GM18861 (cell line): Measurements from ENCODE around the gene PDIA5.
"Not testable (repeated sequence)": the region's sequence is repeated elsewhere in the genome, so short reads cannot be mapped to it uniquely, and the experiment has no call there.

ENCODE experiments used
- ATAC-seq: cut with Tn5 transposase; IDR thresholded peaks from one replicate; pipeline ENCODE4 v1.9.1; 2021; ENCODE audit not compliant: unreplicated experiment

The PDIA5 gene

DNA sequence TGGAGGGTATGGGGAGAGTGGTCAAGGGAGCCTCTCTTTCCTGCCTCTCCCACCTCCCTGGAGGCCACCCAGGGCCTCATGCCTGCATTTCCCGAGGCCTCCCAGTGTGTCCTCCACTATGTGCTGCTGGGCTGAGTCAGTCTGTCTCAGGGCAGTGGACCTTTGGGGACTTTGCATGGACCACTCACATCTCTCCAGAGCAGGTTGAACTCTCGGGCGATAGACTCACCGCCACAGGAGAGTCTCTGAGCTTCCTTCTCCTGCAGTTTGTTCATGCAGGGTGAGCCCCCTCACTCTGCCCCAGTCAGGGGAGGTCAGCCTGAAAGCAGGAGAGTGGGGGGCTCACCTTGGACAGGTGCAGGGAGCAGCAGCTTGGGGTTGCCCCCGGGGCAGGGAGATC lies 74.5 kb downstream of the PDIA5 start:
- ATAC-seq = no peak

GRCh38 chr3:123143669-123144411 lies 77.0 kb downstream of the PDIA5 start:
- no peak for ATAC-seq

DNA sequence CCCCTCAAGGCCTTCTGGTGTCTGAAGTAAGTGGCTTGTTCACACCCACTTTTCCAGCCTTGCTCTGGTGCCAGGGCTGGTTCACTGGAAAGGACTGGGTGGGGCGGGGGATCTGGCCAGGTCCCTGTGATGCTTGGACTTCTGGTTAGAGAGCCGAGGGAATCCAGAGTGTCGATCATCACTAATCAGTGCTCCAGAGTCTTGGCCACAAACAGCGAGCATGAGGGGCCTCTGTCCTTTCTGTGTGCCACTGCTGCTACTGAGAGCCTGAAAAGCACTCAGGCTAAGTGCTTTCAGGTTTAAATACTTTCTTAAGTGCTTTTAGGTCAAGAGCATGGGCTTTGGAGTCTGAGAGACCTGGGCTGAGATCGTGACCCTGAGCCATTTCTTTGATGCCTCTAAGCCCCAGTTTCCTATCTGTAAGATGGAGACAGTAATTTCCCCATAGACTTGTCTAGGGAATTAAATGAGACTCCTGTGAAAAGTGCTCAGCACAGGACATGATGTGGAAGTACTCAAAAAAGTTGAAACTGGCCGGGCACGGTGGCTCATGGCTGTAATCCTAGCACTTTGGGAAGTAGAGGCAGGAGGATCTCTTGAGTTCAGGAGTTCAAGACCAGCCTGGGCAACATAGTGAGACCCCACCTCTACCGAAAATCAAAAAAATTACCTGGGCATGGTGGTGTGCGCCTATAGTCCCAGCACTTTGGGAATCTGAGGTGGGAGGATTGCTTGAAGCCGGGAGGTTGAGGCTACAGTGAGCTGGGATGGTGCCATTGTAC lies 81.1 kb downstream of the PDIA5 start:
- ATAC-seq = no peak

- ATAC-seq = no peak
Observed at GRCh38 chr3:123148772-123149171, 81.9 kb downstream of the PDIA5 start.

DNA sequence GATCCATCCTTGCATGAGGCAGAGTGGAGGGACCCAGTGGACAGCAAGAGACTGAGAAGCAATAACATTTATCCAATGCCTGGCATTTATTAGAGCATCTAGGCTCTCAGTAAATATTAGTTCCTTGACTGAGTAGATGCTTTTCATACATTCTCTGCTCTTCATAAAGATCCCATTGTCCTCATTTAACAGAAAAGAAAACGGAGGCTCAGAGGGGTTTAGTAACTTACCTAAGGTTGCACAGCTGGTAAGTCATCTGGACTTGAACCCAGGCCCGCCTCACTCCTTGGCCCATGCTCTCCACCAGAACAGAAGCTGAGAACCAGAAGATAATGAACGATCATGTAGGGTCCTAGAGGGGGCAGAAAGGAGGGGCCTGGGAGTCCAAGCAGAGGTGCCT lies 82.7 kb downstream of the PDIA5 start:
- ATAC-seq = no peak

- no peak for ATAC-seq
Observed at GRCh38 chr3:123150449-123151215, 83.8 kb downstream of the PDIA5 start.

GRCh38 chr3:123151251-123151705 lies 84.5 kb downstream of the PDIA5 start:
- ATAC-seq = no peak

DNA sequence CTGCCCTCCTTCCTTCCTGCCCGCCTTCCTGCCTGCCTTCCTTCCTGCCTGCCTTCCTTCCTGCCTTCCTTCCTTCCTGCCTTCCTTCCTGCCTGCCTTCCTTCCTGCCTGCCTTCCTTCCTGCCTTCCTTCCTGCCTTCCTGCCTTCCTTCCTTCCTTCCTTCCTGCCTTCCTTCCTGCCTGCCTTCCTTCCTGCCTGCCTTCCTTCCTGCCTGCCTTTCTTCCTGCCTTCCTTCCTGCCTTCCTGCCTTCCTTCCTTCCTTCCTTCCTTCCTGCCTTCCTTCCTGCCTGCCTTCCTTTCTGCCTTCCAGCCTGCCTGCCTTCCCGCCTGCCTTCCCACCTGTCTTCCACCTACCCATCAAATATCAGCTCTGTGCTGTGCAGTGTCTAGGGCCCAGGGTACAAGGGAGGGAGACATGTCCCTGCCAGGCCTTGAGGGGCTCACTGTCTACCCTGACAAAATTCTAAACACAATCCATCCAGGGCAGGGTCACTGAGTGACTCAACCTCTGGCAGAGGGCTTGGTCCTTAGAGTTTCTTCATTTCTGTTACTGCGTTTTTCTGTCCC lies 85.1 kb downstream of the PDIA5 start:
- ATAC-seq = not testable (repeated sequence)

DNA sequence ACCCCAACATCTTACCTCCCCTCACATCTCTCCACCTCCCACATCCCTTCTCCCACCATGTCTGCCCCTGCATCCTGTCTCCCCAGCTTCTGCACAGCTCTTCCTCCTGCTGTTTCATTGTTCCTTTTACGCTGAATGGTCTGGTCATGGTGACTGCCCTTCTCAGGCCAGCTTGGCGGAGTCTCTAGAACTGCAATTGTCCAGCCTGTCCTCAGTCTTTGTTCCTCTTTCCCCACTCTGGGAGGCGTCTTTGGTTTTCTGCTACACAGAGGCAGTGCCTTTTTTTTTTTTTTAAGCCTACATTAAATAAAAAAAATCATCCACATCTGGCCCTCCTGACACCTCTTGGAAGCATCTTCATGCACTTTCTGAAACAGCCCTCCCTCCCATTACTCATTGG lies 85.9 kb downstream of the PDIA5 start:
- no peak for ATAC-seq

GRCh38 chr3:123153125-123154019 lies 86.5 kb downstream of the PDIA5 start:
- no peak for ATAC-seq

- ATAC-seq = no peak
Observed at GRCh38 chr3:123154020-123154985, 87.5 kb downstream of the PDIA5 start.

- no peak for ATAC-seq
Observed at GRCh38 chr3:123155471-123156011, 88.7 kb downstream of the PDIA5 start.

GRCh38 chr3:123156276-123156995 lies 89.6 kb downstream of the PDIA5 start:
- ATAC-seq = no peak

GRCh38 chr3:123157209-123157597 lies 90.4 kb downstream of the PDIA5 start:
- ATAC-seq = no peak

DNA sequence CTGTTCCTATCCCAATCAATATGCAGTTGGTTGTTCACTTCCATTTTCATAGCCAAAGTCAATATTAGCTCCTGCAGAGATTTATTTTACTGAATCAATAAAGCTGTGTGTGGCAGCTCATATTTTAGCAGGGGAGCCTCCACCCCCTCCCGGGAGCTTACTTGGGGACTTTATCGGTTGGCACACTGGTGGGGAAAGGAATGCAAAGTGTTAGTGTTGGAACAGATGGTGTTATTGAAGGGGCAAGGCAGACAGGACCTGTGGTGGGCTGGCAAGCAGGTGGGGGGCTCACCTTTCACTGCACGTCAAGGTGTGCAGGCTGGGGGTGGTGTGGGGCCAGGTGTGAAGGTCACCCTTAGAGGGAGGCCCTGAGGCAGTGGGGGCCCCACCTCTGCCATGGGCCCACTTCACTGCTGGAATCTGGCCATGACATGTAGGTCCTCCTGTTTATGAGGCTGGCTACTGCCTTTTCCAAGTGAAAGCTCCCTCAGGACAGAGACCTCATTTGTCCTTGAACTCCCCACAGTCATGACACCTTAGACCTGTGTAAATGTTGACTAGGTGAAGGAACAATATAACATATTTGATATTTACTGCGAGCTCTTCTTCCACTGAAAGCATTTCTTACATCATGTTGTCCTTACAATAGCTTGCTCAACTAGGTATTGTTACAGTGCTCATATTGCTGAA lies 90.9 kb downstream of the PDIA5 start:
- no peak for ATAC-seq

GRCh38 chr3:123158330-123158729 lies 91.5 kb downstream of the PDIA5 start:
- no peak for ATAC-seq

- no peak for ATAC-seq
Observed at GRCh38 chr3:123158899-123159390, 92.1 kb downstream of the PDIA5 start.
